Lower lobe of right lung (tissue), 2 donors: Measurements from ENCODE around the gene MVK. TPM values are rescaled to one million over a fixed set of nuclear protein-coding genes. Genes with fewer than 3 reads are reported as not detected.

Experiments
- ATAC-seq, 2 donors: fragments of 200-7000 bp; cut with Tn5 transposase; one replicate each; pipeline ENCODE4 v1.9.1; 2020 to 2022; ENCODE audit warnings: mild to moderate bottlenecking in 2 of 2, moderate library complexity in 2 of 2
- DNase-seq: peaks from one replicate; pipeline ENCODE4 v3.0.0-alpha.2; 2020
- H3K27ac ChIP-seq: fragments of 200-600 bp; one replicate; pipeline ENCODE4 v1.8.0; 2022
- H3K27me3 ChIP-seq: fragments of 200-600 bp; one replicate; pipeline ENCODE4 v1.8.0; 2022; ENCODE audit warnings: low read depth
- H3K36me3 ChIP-seq: fragments of 200-600 bp; one replicate; pipeline ENCODE4 v1.8.0; 2022; ENCODE audit warnings: mild to moderate bottlenecking
- H3K4me1 ChIP-seq: fragments of 200-600 bp; one replicate; pipeline ENCODE4 v1.8.0; 2022
- H3K4me3 ChIP-seq: fragments of 200-600 bp; one replicate; pipeline ENCODE4 v1.8.0; 2022; ENCODE audit warnings: mild to moderate bottlenecking
- H3K9me3 ChIP-seq: fragments of 200-600 bp; one replicate; pipeline ENCODE4 v1.8.0; 2022
- intact Hi-C: fragments of 100-400 bp; cut with DNase I; formaldehyde crosslinking; loops from one replicate; pipeline ENCODE4 v1.11.0; 2022
- total RNA-seq: library from RNA; stranded (reverse); fragmentation: NEBNext Ultra II Directional; extraction: Animal tissue kit (Norgen Biotek cat#: 25700); gene quantifications from one replicate; pipeline ENCODE4 v1.2.1, GENCODE V29; 2021
- TF ChIP-seq, protein P1 (sequence below): fragments of 200-600 bp; IDR thresholded peaks from one replicate; pipeline ENCODE4 v1.8.0; 2022; ENCODE audit warnings: antibody characterized with exemption, mild to moderate bottlenecking
- donor health status: DM: no; HTN: yes; CAD: no; lungs with severe emphysema.

Gene MVK
- total RNA-seq, 1 donor from 2014 or later: 25.1 TPM

DNA sequence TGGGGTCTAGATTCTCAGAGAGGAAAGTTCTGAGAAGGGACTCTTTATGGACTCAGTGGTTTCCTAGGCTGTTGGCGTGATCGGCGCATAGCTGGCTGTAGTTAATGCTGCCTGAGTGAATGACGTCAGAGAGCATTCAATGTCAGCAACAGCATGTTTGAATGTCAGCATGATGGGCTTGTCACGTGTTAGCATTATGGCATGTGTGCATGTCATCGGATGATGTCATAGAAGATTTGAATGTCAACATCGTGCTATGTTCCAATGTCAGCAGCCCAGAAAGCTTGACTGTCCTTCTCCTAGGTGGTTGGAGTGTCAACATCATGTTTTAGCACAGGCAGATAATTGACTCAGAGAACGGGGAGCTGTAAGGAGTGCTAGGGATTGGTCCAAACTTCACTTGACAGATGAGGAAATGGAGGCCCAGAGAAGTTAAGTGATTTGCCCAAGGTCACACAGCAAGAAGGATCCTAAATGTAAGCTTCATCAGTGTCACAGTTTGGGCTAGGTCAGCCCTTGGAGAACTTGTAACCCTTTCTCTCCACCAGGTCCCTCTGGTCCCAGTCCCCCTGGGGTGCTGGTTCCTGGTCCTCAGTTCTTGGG lies 45.5 kb downstream of the MVK start:
- intact Hi-C loops: no loop called here
- no peaks in the 10 kb centered on the region for H3K9me3 ChIP-seq
- no peaks in the 10 kb centered on the region for H3K4me1 ChIP-seq
- no peaks in the 10 kb centered on the region for H3K27me3 ChIP-seq
- no peaks in the 10 kb centered on the region for H3K36me3 ChIP-seq
- H3K4me3 ChIP-seq: no peak overlapping the region
- no peak overlapping the region for H3K27ac ChIP-seq
- no peak for ATAC-seq
- DNase-seq: no peak
- TF ChIP-seq, protein P1, sequence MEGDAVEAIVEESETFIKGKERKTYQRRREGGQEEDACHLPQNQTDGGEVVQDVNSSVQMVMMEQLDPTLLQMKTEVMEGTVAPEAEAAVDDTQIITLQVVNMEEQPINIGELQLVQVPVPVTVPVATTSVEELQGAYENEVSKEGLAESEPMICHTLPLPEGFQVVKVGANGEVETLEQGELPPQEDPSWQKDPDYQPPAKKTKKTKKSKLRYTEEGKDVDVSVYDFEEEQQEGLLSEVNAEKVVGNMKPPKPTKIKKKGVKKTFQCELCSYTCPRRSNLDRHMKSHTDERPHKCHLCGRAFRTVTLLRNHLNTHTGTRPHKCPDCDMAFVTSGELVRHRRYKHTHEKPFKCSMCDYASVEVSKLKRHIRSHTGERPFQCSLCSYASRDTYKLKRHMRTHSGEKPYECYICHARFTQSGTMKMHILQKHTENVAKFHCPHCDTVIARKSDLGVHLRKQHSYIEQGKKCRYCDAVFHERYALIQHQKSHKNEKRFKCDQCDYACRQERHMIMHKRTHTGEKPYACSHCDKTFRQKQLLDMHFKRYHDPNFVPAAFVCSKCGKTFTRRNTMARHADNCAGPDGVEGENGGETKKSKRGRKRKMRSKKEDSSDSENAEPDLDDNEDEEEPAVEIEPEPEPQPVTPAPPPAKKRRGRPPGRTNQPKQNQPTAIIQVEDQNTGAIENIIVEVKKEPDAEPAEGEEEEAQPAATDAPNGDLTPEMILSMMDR: no peak

DNA sequence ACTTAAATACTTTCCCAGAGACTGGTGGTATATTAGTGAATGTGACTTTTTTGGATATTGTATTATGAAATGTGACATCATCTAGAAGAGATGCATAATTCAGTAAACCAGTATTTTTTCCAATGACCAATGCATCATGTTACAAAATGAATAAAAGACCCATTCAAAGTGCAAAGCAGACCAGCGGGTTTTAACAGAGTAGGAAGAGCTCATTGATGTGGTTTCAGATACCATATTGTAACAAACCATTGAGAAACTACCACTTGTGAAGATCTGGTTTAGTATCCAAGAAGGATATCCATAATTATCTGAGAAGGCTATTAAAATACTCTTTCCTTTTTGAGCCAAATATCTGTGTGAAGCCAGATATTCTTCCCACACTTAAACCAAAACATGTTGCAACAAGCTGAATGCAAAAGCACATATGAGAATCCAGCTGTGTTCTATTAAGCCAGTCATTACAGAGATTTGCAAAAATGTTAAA lies 47.7 kb downstream of the MVK start:
- Histone ChIP-seq H3K4me1 (no peaks in the 10 kb centered on the region), H3K36me3 (no peaks in the 10 kb centered on the region), H3K9me3 (no peaks in the 10 kb centered on the region), H3K4me3 (no peak overlapping the region), H3K27me3 (peaks cover 5% of the 10 kb centered on the region), H3K27ac (no peak overlapping the region)
- DNase-seq (no peak), ATAC-seq (no peak)
- TF ChIP-seq, protein P1: no peak
- intact Hi-C loops: no loop called here

GRCh38 chr12:109621901-109622364 lies 48.3 kb downstream of the MVK start:
- no peaks in the 10 kb centered on the region for H3K4me1 ChIP-seq
- H3K27me3 ChIP-seq: peaks cover 8% of the 10 kb centered on the region
- DNase-seq: no peak
- H3K4me3 ChIP-seq: no peak overlapping the region
- no peak overlapping the region for H3K27ac ChIP-seq
- no peak for ATAC-seq
- TF ChIP-seq, protein P1: no peak
- intact Hi-C loops: no loop called here
- no peaks in the 10 kb centered on the region for H3K36me3 ChIP-seq
- H3K9me3 ChIP-seq: no peaks in the 10 kb centered on the region

GRCh38 chr12:109624467-109624866 lies 50.9 kb downstream of the MVK start:
- no peak overlapping the region for H3K27ac ChIP-seq
- DNase-seq (no peak), ATAC-seq (peak in 1 of 2 donors; percentile 14)
- no peaks in the 10 kb centered on the region for H3K4me1 ChIP-seq
- H3K4me3 ChIP-seq: no peak overlapping the region
- TF ChIP-seq, protein P1: no peak
- no peaks in the 10 kb centered on the region for H3K9me3 ChIP-seq
- H3K36me3 ChIP-seq: no peaks in the 10 kb centered on the region
- intact Hi-C loops: no loop called here
- peaks cover 21% of the 10 kb centered on the region for H3K27me3 ChIP-seq

GRCh38 chr12:109625131-109625559 lies 51.6 kb downstream of the MVK start:
- no peaks in the 10 kb centered on the region for H3K4me1 ChIP-seq
- H3K27ac ChIP-seq: no peak overlapping the region
- intact Hi-C loops: no loop called here
- H3K4me3 ChIP-seq: no peak overlapping the region
- TF ChIP-seq, protein P1: no peak
- ATAC-seq: peak in 1 of 2 donors; percentile 6
- DNase-seq: no peak
- H3K27me3 ChIP-seq: peaks cover 25% of the 10 kb centered on the region
- H3K9me3 ChIP-seq: no peaks in the 10 kb centered on the region
- H3K36me3 ChIP-seq: no peaks in the 10 kb centered on the region
